H1 (cell line): ENCODE measurements around the gene FAM193A. TPM values are rescaled to one million over a fixed set of nuclear protein-coding genes. Genes with fewer than 3 reads are reported as not detected.

ENCODE experiments used
- CTCF ChIA-PET: fragments of 300-600 bp; sonication (Branson Sonifier 250); formaldehyde crosslinking; loops from one replicate; lab custom pipeline; 2021; ENCODE audit not compliant: partially characterized antibody; lab: Charles Lee
- POLR2A ChIA-PET: fragments of 300-600 bp; sonication (Branson Sonifier 250); formaldehyde crosslinking; loops from one replicate; lab custom pipeline; 2021; ENCODE audit warnings: inconsistent platforms; ENCODE audit not compliant: partially characterized antibody; lab: Charles Lee
- DNase-seq, 2 experiments: peaks; one replicate each; pipeline versions ENCODE4 v3.0.0 to v3.0.0-alpha.2; 2010 to 2022; ENCODE audit warnings: low spot score in 2 of 2, low read depth in 1 of 2, mixed read lengths in 1 of 2
- FAIRE-seq: peaks from 2 replicates; lab custom pipeline; 2011; peaks lifted over from hg19 to GRCh38; lab: Jason Lieb, UNC
- H2AFZ ChIP-seq: 2 replicates; pipeline ENCODE4 v1.8.1; 2012; ENCODE audit warnings: low read length, inconsistent platforms
- H2AK5ac ChIP-seq: 2 replicates; pipeline ENCODE4 v1.6.1; 2013; ENCODE audit warnings: low read depth, low read length
- H2BK120ac ChIP-seq: replicated peaks from 2 replicates; pipeline ENCODE3; 2013; ENCODE audit warnings: low read depth, low read length, inconsistent platforms
- H2BK12ac ChIP-seq: 2 replicates; pipeline ENCODE4 v1.6.1; 2013; ENCODE audit warnings: low read depth, low read length
- H2BK15ac ChIP-seq: 2 replicates; pipeline ENCODE4 v1.6.1; 2013; ENCODE audit warnings: low read length
- H2BK20ac ChIP-seq: 2 replicates; pipeline ENCODE4 v1.6.1; 2013; ENCODE audit warnings: low read length
- H2BK5ac ChIP-seq: 2 replicates; pipeline ENCODE4 v1.6.1; 2013; ENCODE audit warnings: low read depth, low read length
- H3K14ac ChIP-seq: 2 replicates; pipeline ENCODE4 v1.6.1; 2013; ENCODE audit warnings: inconsistent platforms; ENCODE audit not compliant: insufficient read length
- H3K18ac ChIP-seq: 2 replicates; pipeline ENCODE4 v1.6.1; 2013; ENCODE audit warnings: low read length; ENCODE audit errors: extremely low read depth
- H3K23ac ChIP-seq: 2 replicates; pipeline ENCODE4 v1.6.1; 2013; ENCODE audit warnings: inconsistent platforms; ENCODE audit not compliant: insufficient read length
- H3K23me2 ChIP-seq: 2 replicates; pipeline ENCODE4 v1.6.1; 2013; ENCODE audit warnings: low read depth, low read length
- H3K27ac ChIP-seq: 2 replicates; pipeline ENCODE4 v1.6.1; 2011; ENCODE audit warnings: low read depth, low read length, inconsistent platforms
- H3K27me3 ChIP-seq, 4 experiments: replicated peaks in 1 of 4; 1 replicate in 1 of 4; 2 replicates in 3 of 4; pipeline versions ENCODE4 v1.6.1 to v1.8.1; 2011 to 2013; ENCODE audit warnings: low read length in 3 of 4, mild to moderate bottlenecking in 3 of 4, inconsistent platforms in 2 of 4, mixed read lengths in 2 of 4, moderate library complexity in 1 of 4; ENCODE audit not compliant: control insufficient read depth in 3 of 4, insufficient read depth in 3 of 4; ENCODE audit errors: extremely low read depth in 1 of 4
- H3K36me3 ChIP-seq, 4 experiments: 2 replicates each; pipeline versions ENCODE4 v1.6.1 to v1.8.1; 2011 to 2013; ENCODE audit warnings: mild to moderate bottlenecking in 4 of 4, low read length in 3 of 4, moderate library complexity in 2 of 4, control low read depth in 1 of 4, inconsistent platforms in 1 of 4; ENCODE audit not compliant: insufficient read depth in 4 of 4, control insufficient read depth in 2 of 4
- H3K4ac ChIP-seq: replicated peaks from 2 replicates; pipeline ENCODE3; 2013; ENCODE audit warnings: low read length, low read depth, mixed read lengths, inconsistent platforms; ENCODE audit not compliant: insufficient read length
- H3K4me1 ChIP-seq, 4 experiments: replicated peaks in 1 of 4; 1 replicate in 1 of 4; 2 replicates in 3 of 4; pipeline versions ENCODE4 v1.6.1 to v1.8.1; 2011 to 2013; ENCODE audit warnings: low read length in 3 of 4, inconsistent platforms in 2 of 4, mixed read lengths in 1 of 4; ENCODE audit not compliant: insufficient read depth in 4 of 4, control insufficient read depth in 3 of 4
- H3K4me2 ChIP-seq, 2 experiments: 2 replicates each; pipeline versions ENCODE4 v1.6.1 to v1.8.1; 2011 to 2013; ENCODE audit warnings: low read depth in 2 of 2, low read length in 2 of 2, control low read depth in 1 of 2, inconsistent platforms in 1 of 2, mild to moderate bottlenecking in 1 of 2; ENCODE audit not compliant: insufficient read depth in 1 of 2
- H3K4me3 ChIP-seq, 4 experiments: fragments of 200-600, 300-600 bp in 1 of 4; sonication (generic), shearing (Covaris generic), sonication (Bioruptor Twin) in 1 of 4; 2 replicates each; pipeline versions ENCODE4 v1.5.1 to v1.8.1; 2011 to 2016; ENCODE audit warnings: low read length in 4 of 4, low read depth in 3 of 4, control low read depth in 2 of 4, inconsistent platforms in 2 of 4, mild to moderate bottlenecking in 2 of 4, mixed read lengths in 1 of 4, moderate library complexity in 1 of 4; ENCODE audit not compliant: insufficient read depth in 2 of 4; ENCODE audit errors: extremely low read depth in 1 of 4
- H3K56ac ChIP-seq: replicated peaks from 2 replicates; pipeline ENCODE3; 2013; ENCODE audit warnings: low read depth, mild to moderate bottlenecking, mixed read lengths, low read length, inconsistent platforms; ENCODE audit not compliant: insufficient read length
- H3K79me1 ChIP-seq: 2 replicates; pipeline ENCODE4 v1.6.1; 2013; ENCODE audit warnings: low read depth, low read length, control low read depth
- H3K79me2 ChIP-seq, 2 experiments: 2 replicates each; pipeline versions ENCODE4 v1.6.1 to v1.8.1; 2012 to 2013; ENCODE audit warnings: low read length in 2 of 2, mild to moderate bottlenecking in 2 of 2, inconsistent platforms in 1 of 2; ENCODE audit not compliant: insufficient read depth in 2 of 2, control insufficient read depth in 1 of 2
- H3K9ac ChIP-seq, 4 experiments: replicated peaks in 1 of 4; 1 replicate in 1 of 4; 2 replicates in 3 of 4; pipeline versions ENCODE4 v1.6.1 to v1.8.1; 2011 to 2013; ENCODE audit warnings: low read depth in 3 of 4, low read length in 3 of 4, control low read depth in 2 of 4, mild to moderate bottlenecking in 2 of 4, moderate library complexity in 2 of 4, inconsistent platforms in 1 of 4; ENCODE audit errors: extremely low read depth in 1 of 4
- H3K9me3 ChIP-seq, 2 experiments: 2 replicates each; pipeline versions ENCODE4 v1.6.1 to v1.8.1; 2012 to 2013; ENCODE audit warnings: mild to moderate bottlenecking in 2 of 2, moderate library complexity in 2 of 2, control low read depth in 1 of 2, inconsistent platforms in 1 of 2, low read depth in 1 of 2, low read length in 1 of 2, mixed read lengths in 1 of 2; ENCODE audit not compliant: insufficient read depth in 2 of 2
- H4K20me1 ChIP-seq, 2 experiments: replicated peaks in 1 of 2; 2 replicates each; pipeline versions ENCODE3 to v1.8.1; 2011 to 2013; ENCODE audit warnings: inconsistent platforms in 2 of 2, low read length in 2 of 2, mild to moderate bottlenecking in 1 of 2; ENCODE audit not compliant: insufficient read depth in 2 of 2, control insufficient read depth in 1 of 2
- H4K5ac ChIP-seq: 2 replicates; pipeline ENCODE4 v1.6.1; 2013; ENCODE audit warnings: low read length, low read depth, mixed read lengths, inconsistent platforms; ENCODE audit not compliant: insufficient read length
- H4K8ac ChIP-seq: 2 replicates; pipeline ENCODE4 v1.8.0; 2013; ENCODE audit warnings: mild to moderate bottlenecking, moderate library complexity, low read length, inconsistent platforms; ENCODE audit not compliant: insufficient read depth; ENCODE audit errors: extremely low read depth
- H4K91ac ChIP-seq: replicated peaks from 2 replicates; pipeline ENCODE3; 2013; ENCODE audit warnings: low read length, mixed read lengths, inconsistent platforms; ENCODE audit not compliant: insufficient read length
- JUND ChIP-seq: IDR thresholded peaks from 2 replicates; pipeline ENCODE4 v1.6.1; 2011; ENCODE audit warnings: mild to moderate bottlenecking, improper control_type of control experiment, low read length
- TBP ChIP-seq: IDR thresholded peaks from 2 replicates; pipeline ENCODE4 v1.6.1; 2011; ENCODE audit warnings: low read depth, low read length, improper control_type of control experiment
- WGBS, 2 experiments: shearing (Covaris generic) in 1 of 2; methylation state at CpG; one replicate each; pipeline versions ENCODE4 v1.1.6 to v1.1.7; 2013 to 2015; ENCODE audit warnings: low lambda C conversion rate in 2 of 2, mixed read lengths in 2 of 2, inconsistent platforms in 1 of 2, low coverage in 1 of 2, missing lambda C conversion rate in 1 of 2; ENCODE audit not compliant: insufficient replicate concordance in 2 of 2, insufficient coverage in 1 of 2, insufficient read length in 1 of 2; ENCODE audit errors: extremely low coverage in 1 of 2, missing lambda C conversion rate in 1 of 2; 5-methylcytosine and 5-hydroxymethylcytosine counted together
- polyA plus RNA-seq, 7 experiments: library from polyadenylated mRNA; depleted of rRNA in 3 of 7; stranded (reverse) in 5 of 7; unstranded in 2 of 7; fragments of >200 nt in 5 of 7; fragments of 200-250 nt in 2 of 7; gene quantifications; 1 replicate in 5 of 7; 2 replicates in 1 of 7; 4 replicates in 1 of 7; pipeline versions ENCODE4 v1.2.1 to v1.2.3, GENCODE V29; 2011 to 2013; ENCODE audit warnings: missing spikeins in 2 of 7, mixed read lengths in 2 of 7
- total RNA-seq: library from RNA; stranded (reverse); fragmentation: NEBNext Ultra II Directional; extraction: Animal tissue kit (Norgen Biotek cat#: 25700); gene quantifications from 2 replicates; pipeline ENCODE4 v1.2.1, GENCODE V29; 2021
- TF ChIP-seq, protein P1 (sequence below): IDR thresholded peaks from 2 replicates; pipeline ENCODE4 v1.6.1; 2011; ENCODE audit warnings: low read length, improper control_type of control experiment
- TF ChIP-seq, protein P2 (sequence below): IDR thresholded peaks from 2 replicates; pipeline ENCODE4 v1.6.1; 2012; ENCODE audit warnings: low read length, inconsistent platforms
- TF ChIP-seq, protein P3 (sequence below): IDR thresholded peaks from 2 replicates; pipeline ENCODE4 v1.6.1; 2012; ENCODE audit warnings: inconsistent platforms

The FAM193A gene
- total and polyA plus RNA-seq, 2 of the 8 experiments (the other 6 are each of a cell fraction or from before 2014, with no cell fraction given), result 8.7 to 26.2 TPM

DNA sequence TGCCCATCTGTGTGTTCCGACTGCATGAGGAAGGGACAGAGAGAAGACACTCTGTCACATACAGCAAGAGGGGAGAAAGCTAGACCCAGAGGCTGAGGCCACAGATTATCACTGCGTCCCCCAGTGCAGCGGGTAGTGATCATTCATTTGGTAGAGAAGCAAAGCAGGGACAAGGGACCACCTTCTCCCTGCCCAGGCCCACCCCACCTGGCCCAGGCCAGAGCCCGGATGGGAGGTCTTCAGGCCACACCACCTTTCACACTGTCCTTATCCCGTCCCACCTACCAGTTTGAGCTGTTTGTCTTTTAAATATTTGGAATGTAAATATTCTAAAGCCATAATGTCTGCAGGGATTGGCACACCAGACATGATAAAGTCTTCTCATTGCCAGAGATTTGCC, 209.1 kb downstream of the FAM193A start:
- Histone ChIP-seq H2AFZ (no peak overlapping the region), H3K14ac (no peak overlapping the region), H2BK5ac (no peak overlapping the region; the same call in 1 of the 2 replicates), H3K4ac (no peak overlapping the region), H4K5ac (no peak overlapping the region), H2BK20ac (no peak overlapping the region), H2BK15ac (no peak overlapping the region), H3K9me3 (no peaks in the 10 kb centered on the region), H2BK12ac (no peak overlapping the region), H3K4me1 (no peaks in the 10 kb centered on the region), H2AK5ac (no peak overlapping the region), H3K23ac (no peak overlapping the region), H3K23me2 (no peaks in the 10 kb centered on the region), H3K56ac (no peak overlapping the region), H3K36me3 (peaks cover 8 to 34% (median 24%) of the 10 kb centered on the region in 4 experiments; a peak in 6 of 8 replicates), H3K27me3 (no peaks in the 10 kb centered on the region; a peak in 1 of 7 replicates), H4K8ac (no peak overlapping the region), H3K9ac (no peak overlapping the region), H3K4me3 (no peak overlapping the region), H3K27ac (no peak overlapping the region), H3K79me1 (peaks cover 3% of the 10 kb centered on the region; the same call in 1 of the 2 replicates), H3K4me2 (no peak overlapping the region), H4K20me1 (peaks cover 0 to 6% of the 10 kb centered on the region in 2 experiments), H3K18ac (no peak overlapping the region), H4K91ac (no peak overlapping the region), H2BK120ac (no peak overlapping the region), H3K79me2 (peaks cover 0 to 9% of the 10 kb centered on the region in 2 experiments; a peak in 1 of 4 replicates)
- DNase-seq, result no peak
- POLR2A ChIA-PET, result interaction anchor here (0.6 kb wide), 1 partner anchor 12 kb away, joined by 3 read pairs; no protein-coding TSS in a partner anchor
- CTCF ChIA-PET, result interaction anchor here (0.5 to 2.0 kb wide), 3 partner anchors 10 to 18 kb away, joined by 3 to 7 read pairs (median 4); no protein-coding TSS in a partner anchor
- WGBS, 2 experiments, result 93% methylated on average over 5 of the region's 5 CpGs; no CpG with 5 or more reads in 1 of the 2 experiments
- FAIRE-seq, result no peak
- TF ChIP-seq, protein P1, sequence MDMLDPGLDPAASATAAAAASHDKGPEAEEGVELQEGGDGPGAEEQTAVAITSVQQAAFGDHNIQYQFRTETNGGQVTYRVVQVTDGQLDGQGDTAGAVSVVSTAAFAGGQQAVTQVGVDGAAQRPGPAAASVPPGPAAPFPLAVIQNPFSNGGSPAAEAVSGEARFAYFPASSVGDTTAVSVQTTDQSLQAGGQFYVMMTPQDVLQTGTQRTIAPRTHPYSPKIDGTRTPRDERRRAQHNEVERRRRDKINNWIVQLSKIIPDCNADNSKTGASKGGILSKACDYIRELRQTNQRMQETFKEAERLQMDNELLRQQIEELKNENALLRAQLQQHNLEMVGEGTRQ, result no peak
- TF ChIP-seq TBP, result no peak
- TF ChIP-seq, protein P2, sequence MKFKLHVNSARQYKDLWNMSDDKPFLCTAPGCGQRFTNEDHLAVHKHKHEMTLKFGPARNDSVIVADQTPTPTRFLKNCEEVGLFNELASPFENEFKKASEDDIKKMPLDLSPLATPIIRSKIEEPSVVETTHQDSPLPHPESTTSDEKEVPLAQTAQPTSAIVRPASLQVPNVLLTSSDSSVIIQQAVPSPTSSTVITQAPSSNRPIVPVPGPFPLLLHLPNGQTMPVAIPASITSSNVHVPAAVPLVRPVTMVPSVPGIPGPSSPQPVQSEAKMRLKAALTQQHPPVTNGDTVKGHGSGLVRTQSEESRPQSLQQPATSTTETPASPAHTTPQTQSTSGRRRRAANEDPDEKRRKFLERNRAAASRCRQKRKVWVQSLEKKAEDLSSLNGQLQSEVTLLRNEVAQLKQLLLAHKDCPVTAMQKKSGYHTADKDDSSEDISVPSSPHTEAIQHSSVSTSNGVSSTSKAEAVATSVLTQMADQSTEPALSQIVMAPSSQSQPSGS, result no peak
- TF ChIP-seq JUND, result no peak
- TF ChIP-seq, protein P3, sequence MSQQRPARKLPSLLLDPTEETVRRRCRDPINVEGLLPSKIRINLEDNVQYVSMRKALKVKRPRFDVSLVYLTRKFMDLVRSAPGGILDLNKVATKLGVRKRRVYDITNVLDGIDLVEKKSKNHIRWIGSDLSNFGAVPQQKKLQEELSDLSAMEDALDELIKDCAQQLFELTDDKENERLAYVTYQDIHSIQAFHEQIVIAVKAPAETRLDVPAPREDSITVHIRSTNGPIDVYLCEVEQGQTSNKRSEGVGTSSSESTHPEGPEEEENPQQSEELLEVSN, result no peak
